OCI-M1 (cell line): ENCODE results near the gene PRR5L.

ENCODE experiments used
- DNase-seq: peaks from one replicate; lab custom pipeline; 2025; lab: John Stamatoyannopoulos, UW

The PRR5L gene

GRCh38 chr11:36376888-36377758 lies 81.0 kb downstream of the PRR5L start:
- DNase-seq, result no peak

GRCh38 chr11:36377759-36378564 lies 81.9 kb downstream of the PRR5L start:
- DNase-seq, result no peak

- no peak for DNase-seq
These were observed 83.6 kb downstream of the PRR5L start for GRCh38 chr11:36379653-36380052.

- DNase-seq, result peak; percentile 69
These were observed 84.4 kb downstream of the PRR5L start for GRCh38 chr11:36380296-36381014.

GRCh38 chr11:36381015-36381360 lies 84.9 kb downstream of the PRR5L start:
- peak; percentile 69 for DNase-seq

- DNase-seq, result no peak
These were observed 87.1 kb downstream of the PRR5L start for GRCh38 chr11:36383195-36383594.

GRCh38 chr11:36385121-36385970 lies 89.3 kb downstream of the PRR5L start:
- DNase-seq, result no peak

- no peak for DNase-seq
These were observed 90.3 kb downstream of the PRR5L start for GRCh38 chr11:36386411-36386810.

GRCh38 chr11:36388071-36388470 lies 92.0 kb downstream of the PRR5L start:
- DNase-seq, result no peak

GRCh38 chr11:36388951-36389350 lies 92.9 kb downstream of the PRR5L start:
- DNase-seq, result no peak

- DNase-seq, result no peak
These were observed 93.7 kb downstream of the PRR5L start for GRCh38 chr11:36389811-36390210.

GRCh38 chr11:36390963-36391471 lies 94.9 kb downstream of the PRR5L start:
- DNase-seq, result peak; percentile 75

GRCh38 chr11:36392196-36392595 lies 96.1 kb downstream of the PRR5L start:
- no peak for DNase-seq

- DNase-seq, result no peak
These were observed 98.0 kb downstream of the PRR5L start for GRCh38 chr11:36394056-36394455.

- DNase-seq, result no peak
These were observed 98.8 kb downstream of the PRR5L start for GRCh38 chr11:36394926-36395325.

GRCh38 chr11:36395978-36396736 lies 100.1 kb downstream of the PRR5L start:
- DNase-seq, result no peak

GRCh38 chr11:36398231-36398953 lies 102.3 kb downstream of the PRR5L start:
- no peak for DNase-seq

GRCh38 chr11:36399236-36399635 lies 103.1 kb downstream of the PRR5L start:
- peak; percentile 15 for DNase-seq

GRCh38 chr11:36399745-36400144 lies 103.7 kb downstream of the PRR5L start:
- no peak for DNase-seq
